HCT116 (cell line): ENCODE results near the gene AXDND1.

Experiments
- ATF3 ChIP-seq: IDR thresholded peaks from 2 replicates; pipeline ENCODE4 v1.6.1; 2012
- CEBPB ChIP-seq: IDR thresholded peaks from 2 replicates; pipeline ENCODE4 v1.6.1; 2012; ENCODE audit warnings: low read depth
- CTCF ChIP-seq, 3 experiments: fragments of 200-600 bp in 1 of 3; sonication (generic) in 1 of 3; IDR thresholded peaks in 2 of 3; conservative IDR thresholded peaks in 1 of 3; 2 replicates each; pipeline ENCODE4 v1.5.1; 2012 to 2017; ENCODE audit warnings: low read depth in 2 of 3, low read length in 2 of 3, antibody characterized with exemption in 1 of 3, borderline replicate concordance in 1 of 3, control low read depth in 1 of 3, mild to moderate bottlenecking in 1 of 3, mixed read lengths in 1 of 3, mixed run types in 1 of 3, moderate library complexity in 1 of 3; ENCODE audit not compliant: insufficient read depth in 1 of 3
- POLR2A ChIP-seq: IDR thresholded peaks from 2 replicates; pipeline ENCODE4 v1.7.0; 2011; ENCODE audit warnings: borderline replicate concordance; ENCODE audit not compliant: insufficient read depth, insufficient read length; ENCODE audit errors: extremely low read depth
- POLR2AphosphoS5 ChIP-seq: IDR thresholded peaks from 2 replicates; pipeline ENCODE4 v1.6.1; 2011; ENCODE audit warnings: mild to moderate bottlenecking, low read depth, low read length, moderate library complexity
- YY1 ChIP-seq: IDR thresholded peaks from 2 replicates; pipeline ENCODE4 v1.6.1; 2011; ENCODE audit warnings: low read length, low read depth, moderate library complexity, mild to moderate bottlenecking; ENCODE audit not compliant: insufficient replicate concordance; ENCODE audit errors: extremely low read depth

GRCh38 chr1:179447489-179447888 lies 81.7 kb downstream of the AXDND1 start:
- peak; percentile 15 to 55 (median 54); a peak in 5 of 6 replicates for TF ChIP-seq CTCF (IDR thresholded peaks at IDR 0.05 in 2 of 3, conservative IDR thresholded peaks at IDR 0.05 in 1 of 3; ENCODE audit: borderline replicate concordance in 1 of 3, insufficient read depth in 1 of 3, low read depth in 2 of 3, low read length in 2 of 3)
- TF ChIP-seq CEBPB, result no peak
- TF ChIP-seq YY1, result no peak
- TF ChIP-seq ATF3, result no peak
- no peak for TF ChIP-seq POLR2A
- no peak for TF ChIP-seq POLR2AphosphoS5
